Left ventricle myocardium inferior (tissue), 1 donor: Measurements from ENCODE around the gene UTY. TPM values are rescaled to one million over a fixed set of nuclear protein-coding genes. Genes with fewer than 3 reads are reported as not detected.

ENCODE experiments used
- DNase-seq: peaks from one replicate; pipeline ENCODE4 v3.0.0-alpha.2; 2020
- H3K27ac ChIP-seq: fragments of 200-600 bp; replicated peaks from 2 replicates; pipeline ENCODE4 v1.8.0; 2021
- H3K27me3 ChIP-seq: fragments of 200-600 bp; 2 replicates; pipeline ENCODE4 v1.8.0; 2021; ENCODE audit warnings: low read depth
- H3K36me3 ChIP-seq: fragments of 200-600 bp; 2 replicates; pipeline ENCODE4 v1.8.0; 2021
- H3K4me1 ChIP-seq: fragments of 200-600 bp; 2 replicates; pipeline ENCODE4 v1.8.0; 2021
- H3K4me3 ChIP-seq: fragments of 200-600 bp; 2 replicates; pipeline ENCODE4 v1.8.0; 2021; ENCODE audit warnings: mild to moderate bottlenecking, moderate library complexity
- H3K9me3 ChIP-seq: fragments of 200-600 bp; replicated peaks from 2 replicates; pipeline ENCODE4 v1.8.0; 2021
- CTCF ChIP-seq: fragments of 200-600 bp; IDR thresholded peaks from 2 replicates; pipeline ENCODE4 v1.8.0; 2021; ENCODE audit warnings: antibody characterized with exemption, mild to moderate bottlenecking, borderline replicate concordance
- intact Hi-C: fragments of 100-400 bp; cut with micrococcal nuclease; formaldehyde crosslinking; loops from one replicate; pipeline ENCODE4 v1.11.0; 2022
- total RNA-seq: library from RNA; stranded (reverse); fragmentation: NEBNext Ultra II Directional; extraction: Animal tissue kit (Norgen Biotek cat#: 25700); gene quantifications from one replicate; pipeline ENCODE4 v1.2.1, GENCODE V29; 2021
- donor health status: DM: no; HTN: yes; CAD: no; lungs with severe emphysema.

UTY gene
- total RNA-seq, 1 donor from 2014 or later, result 10.4 TPM

- Histone ChIP-seq H3K27me3 (no peaks in the 10 kb centered on the region), H3K4me3 (no peak overlapping the region), H3K36me3 (no peaks in the 10 kb centered on the region), H3K27ac (no peak overlapping the region), H3K9me3 (no peaks in the 10 kb centered on the region), H3K4me1 (no peaks in the 10 kb centered on the region)
- DNase-seq, result no peak
- intact Hi-C loops, result no loop called here
- no peak for TF ChIP-seq CTCF
These were observed 8.9 kb upstream of the UTY start for GRCh38 chrY:13488738-13489137.

GRCh38 chrY:13479121-13479711, 617 bp downstream of the UTY start:
- intact Hi-C loops, result no loop called here
- peaks cover 2% of the 10 kb centered on the region for H3K36me3 ChIP-seq
- H3K27me3 ChIP-seq, result no peaks in the 10 kb centered on the region
- no peaks in the 10 kb centered on the region for H3K9me3 ChIP-seq
- no peak for TF ChIP-seq CTCF
- peaks cover 27% of the 10 kb centered on the region for H3K4me1 ChIP-seq
- DNase-seq, result peak; percentile 27
- peak overlapping the region; percentile 96 for H3K27ac ChIP-seq
- peak overlapping the region; percentile 79 for H3K4me3 ChIP-seq

GRCh38 chrY:13478126-13478785, 1.6 kb downstream of the UTY start:
- peaks cover 9% of the 10 kb centered on the region for H3K36me3 ChIP-seq
- no peak for DNase-seq
- intact Hi-C loops, result no loop called here
- no peaks in the 10 kb centered on the region for H3K27me3 ChIP-seq
- peak overlapping the region; percentile 79 for H3K4me3 ChIP-seq
- H3K9me3 ChIP-seq, result no peaks in the 10 kb centered on the region
- no peak for TF ChIP-seq CTCF
- H3K27ac ChIP-seq, result peak overlapping the region; percentile 96
- H3K4me1 ChIP-seq, result peaks cover 33% of the 10 kb centered on the region

- intact Hi-C loops, result no loop called here
- peaks cover 9% of the 10 kb centered on the region for H3K36me3 ChIP-seq
- peaks cover 54% of the 10 kb centered on the region for H3K4me1 ChIP-seq
- no peaks in the 10 kb centered on the region for H3K9me3 ChIP-seq
- H3K4me3 ChIP-seq, result no peak overlapping the region
- H3K27ac ChIP-seq, result peak overlapping the region; percentile 60
- DNase-seq, result no peak
- no peaks in the 10 kb centered on the region for H3K27me3 ChIP-seq
- no peak for TF ChIP-seq CTCF
These were observed 4.8 kb downstream of the UTY start for GRCh38 chrY:13474997-13475396.

GRCh38 chrY:13451572-13451971, 28.3 kb downstream of the UTY start:
- no peak for TF ChIP-seq CTCF
- no peaks in the 10 kb centered on the region for H3K27me3 ChIP-seq
- peaks cover 18% of the 10 kb centered on the region for H3K4me1 ChIP-seq
- H3K4me3 ChIP-seq, result no peak overlapping the region
- H3K36me3 ChIP-seq, result no peaks in the 10 kb centered on the region
- intact Hi-C loops, result no loop called here
- H3K9me3 ChIP-seq, result no peaks in the 10 kb centered on the region
- no peak for DNase-seq
- no peak overlapping the region for H3K27ac ChIP-seq
